WI38 (cell line): ENCODE data around the gene COX6B2.
A peak's percentile ranks its signal among the peaks of the same experiment; 100 is the strongest.

ENCODE experiments used
- H3K4me3 ChIP-seq: 2 replicates; pipeline ENCODE4 v1.5.1; 2011; ENCODE audit warnings: low read depth, mild to moderate bottlenecking, control low read depth, low read length
- TF ChIP-seq, protein P1 (sequence below): IDR thresholded peaks from 2 replicates; pipeline ENCODE4 v1.5.1; 2012; ENCODE audit warnings: low read depth, mild to moderate bottlenecking, control low read depth, low read length

The COX6B2 gene

DNA sequence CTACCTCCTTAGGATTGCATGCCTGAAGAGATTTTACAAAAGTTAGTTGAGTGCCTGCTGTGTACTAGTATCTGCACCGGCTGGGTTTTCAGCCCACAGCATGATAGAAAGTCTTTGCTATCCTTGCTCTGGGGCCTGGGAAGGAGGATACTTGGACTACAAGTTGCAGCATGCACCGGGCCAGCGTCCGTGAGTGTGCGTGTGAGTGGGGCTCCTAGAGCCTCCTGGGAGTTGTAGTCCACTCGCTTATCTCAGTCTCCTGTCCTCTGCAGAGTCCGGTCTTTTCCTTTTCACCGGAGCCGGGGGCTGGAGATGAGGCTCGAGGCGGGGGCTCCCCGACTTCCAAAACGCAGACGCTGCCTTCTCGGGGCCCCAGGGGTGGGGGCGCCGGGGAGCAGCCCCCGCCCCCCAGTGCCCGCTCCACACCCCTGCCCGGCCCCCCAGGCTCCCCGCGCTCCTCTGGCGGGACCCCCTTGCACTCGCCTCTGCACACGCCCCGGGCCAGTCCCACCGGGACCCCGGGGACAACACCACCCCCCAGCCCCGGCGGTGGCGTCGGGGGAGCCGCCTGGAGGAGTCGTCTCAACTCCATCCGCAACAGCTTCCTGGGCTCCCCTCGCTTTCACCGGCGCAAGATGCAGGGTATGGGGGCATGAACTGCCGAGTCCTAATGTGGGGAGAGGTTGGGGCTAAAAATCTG, 50.1 kb downstream of the COX6B2 start:
- H3K4me3 ChIP-seq, result no peak overlapping the region
- TF ChIP-seq, protein P1, sequence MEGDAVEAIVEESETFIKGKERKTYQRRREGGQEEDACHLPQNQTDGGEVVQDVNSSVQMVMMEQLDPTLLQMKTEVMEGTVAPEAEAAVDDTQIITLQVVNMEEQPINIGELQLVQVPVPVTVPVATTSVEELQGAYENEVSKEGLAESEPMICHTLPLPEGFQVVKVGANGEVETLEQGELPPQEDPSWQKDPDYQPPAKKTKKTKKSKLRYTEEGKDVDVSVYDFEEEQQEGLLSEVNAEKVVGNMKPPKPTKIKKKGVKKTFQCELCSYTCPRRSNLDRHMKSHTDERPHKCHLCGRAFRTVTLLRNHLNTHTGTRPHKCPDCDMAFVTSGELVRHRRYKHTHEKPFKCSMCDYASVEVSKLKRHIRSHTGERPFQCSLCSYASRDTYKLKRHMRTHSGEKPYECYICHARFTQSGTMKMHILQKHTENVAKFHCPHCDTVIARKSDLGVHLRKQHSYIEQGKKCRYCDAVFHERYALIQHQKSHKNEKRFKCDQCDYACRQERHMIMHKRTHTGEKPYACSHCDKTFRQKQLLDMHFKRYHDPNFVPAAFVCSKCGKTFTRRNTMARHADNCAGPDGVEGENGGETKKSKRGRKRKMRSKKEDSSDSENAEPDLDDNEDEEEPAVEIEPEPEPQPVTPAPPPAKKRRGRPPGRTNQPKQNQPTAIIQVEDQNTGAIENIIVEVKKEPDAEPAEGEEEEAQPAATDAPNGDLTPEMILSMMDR, result no peak

DNA sequence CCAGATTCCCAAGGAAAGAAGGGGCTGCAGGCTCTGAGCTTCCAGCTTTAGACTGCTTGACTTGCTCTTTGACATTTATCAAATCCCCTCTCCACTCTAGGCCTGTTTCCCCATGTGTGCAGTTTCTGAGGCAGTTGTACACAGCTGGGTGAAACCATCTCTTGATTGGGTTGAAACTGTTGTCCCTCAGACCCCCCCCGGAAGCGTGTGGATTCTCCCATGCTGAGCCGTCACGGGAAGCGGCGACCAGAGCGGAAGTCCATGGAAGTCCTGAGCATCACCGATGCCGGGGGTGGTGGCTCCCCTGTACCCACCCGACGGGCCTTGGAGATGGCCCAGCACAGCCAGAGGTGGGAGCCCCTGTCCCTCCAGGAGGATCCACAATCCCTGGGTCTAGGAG, 51.0 kb downstream of the COX6B2 start:
- TF ChIP-seq, protein P1, result no peak
- H3K4me3 ChIP-seq, result no peak overlapping the region

DNA sequence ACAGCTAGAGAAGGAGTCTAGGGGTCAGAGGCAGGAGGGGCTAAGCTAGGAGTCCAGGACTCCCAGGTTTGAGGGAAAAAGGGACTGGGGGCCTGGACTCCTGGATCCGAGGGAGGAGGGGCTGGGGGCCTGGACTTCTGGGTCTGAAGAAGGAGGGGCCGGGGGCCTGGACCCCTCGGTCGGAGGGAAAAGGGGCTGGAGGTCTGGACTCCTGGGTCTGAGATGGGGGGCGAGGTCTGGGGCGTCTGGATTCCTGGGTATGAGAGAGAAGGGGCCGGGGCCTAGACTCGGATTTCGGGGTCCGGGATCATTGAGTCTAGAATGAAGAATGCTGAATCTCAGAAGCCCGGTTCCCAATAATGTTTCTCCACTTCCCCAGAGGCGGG, 52.2 kb downstream of the COX6B2 start:
- H3K4me3 ChIP-seq, result no peak overlapping the region
- TF ChIP-seq, protein P1, result no peak

DNA sequence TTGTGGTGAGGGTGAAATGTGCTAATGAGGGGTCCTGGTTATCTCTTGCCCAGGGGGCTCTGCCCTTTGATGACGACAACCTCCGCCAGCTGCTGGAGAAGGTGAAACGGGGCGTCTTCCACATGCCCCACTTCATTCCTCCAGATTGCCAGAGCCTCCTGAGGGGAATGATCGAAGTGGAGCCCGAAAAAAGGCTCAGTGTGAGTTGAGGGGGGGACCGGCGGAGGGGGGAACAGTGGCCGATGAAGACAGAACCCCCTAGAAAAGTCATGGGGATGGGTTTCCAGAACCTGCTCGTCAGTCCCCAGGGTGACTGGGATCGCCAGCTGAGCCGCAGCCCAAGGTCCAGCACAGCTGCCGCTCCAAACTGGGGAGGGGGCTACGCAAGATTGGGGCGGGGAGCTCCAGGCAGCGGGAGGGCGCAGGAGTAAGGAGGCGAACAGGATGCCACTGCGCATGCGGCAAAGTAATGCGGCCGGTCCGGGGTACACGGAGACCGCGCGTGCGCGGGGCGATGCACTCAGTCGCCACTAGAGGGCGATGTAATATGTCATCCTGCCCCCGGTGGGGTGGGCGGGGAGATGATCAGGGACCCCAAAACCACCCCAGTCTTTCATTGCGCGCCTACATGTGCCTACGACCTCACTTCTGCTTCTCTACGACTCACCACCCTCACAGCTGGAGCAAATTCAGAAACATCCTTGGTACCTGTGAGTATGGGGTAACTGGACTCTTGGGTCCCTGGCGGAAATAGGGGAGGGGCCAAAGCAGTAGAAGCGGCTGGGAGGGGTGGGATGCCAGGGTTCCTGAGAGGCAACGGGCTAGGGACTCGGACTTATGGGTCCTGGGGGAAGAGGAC, 52.8 kb downstream of the COX6B2 start:
- H3K4me3 ChIP-seq, result peak overlapping the region; percentile 37; the same call in 1 of the 2 replicates
- TF ChIP-seq, protein P1, result peak; percentile 85

DNA sequence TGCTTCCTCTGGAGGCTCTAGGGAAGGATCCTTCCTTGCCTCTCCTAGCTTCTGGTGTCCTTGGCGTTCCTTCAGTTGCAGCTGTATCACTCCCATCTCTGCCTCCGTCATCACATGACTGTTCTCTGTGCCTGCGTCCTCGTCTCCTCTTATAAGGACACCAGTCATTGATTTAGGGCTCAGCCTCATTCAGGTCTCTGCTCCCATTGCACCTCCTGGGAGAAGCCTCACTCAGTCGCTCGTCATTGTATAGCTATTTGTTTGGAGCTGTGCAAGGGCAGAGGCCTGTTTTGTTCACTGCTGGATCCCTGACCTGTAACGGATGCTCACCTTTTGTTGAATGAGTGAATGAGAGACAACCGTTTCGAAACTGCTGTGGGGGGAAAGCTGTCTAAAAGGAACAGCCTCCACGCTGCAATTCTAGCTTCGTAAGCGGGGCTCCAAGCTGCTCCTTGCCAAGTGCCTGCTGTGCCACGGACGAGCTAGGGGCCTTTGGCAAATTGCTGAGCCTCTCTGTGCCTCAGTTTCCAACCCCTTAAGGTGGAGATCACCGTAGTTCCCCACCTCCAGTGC, 53.5 kb downstream of the COX6B2 start:
- TF ChIP-seq, protein P1, result no peak
- H3K4me3 ChIP-seq, result no peak overlapping the region

DNA sequence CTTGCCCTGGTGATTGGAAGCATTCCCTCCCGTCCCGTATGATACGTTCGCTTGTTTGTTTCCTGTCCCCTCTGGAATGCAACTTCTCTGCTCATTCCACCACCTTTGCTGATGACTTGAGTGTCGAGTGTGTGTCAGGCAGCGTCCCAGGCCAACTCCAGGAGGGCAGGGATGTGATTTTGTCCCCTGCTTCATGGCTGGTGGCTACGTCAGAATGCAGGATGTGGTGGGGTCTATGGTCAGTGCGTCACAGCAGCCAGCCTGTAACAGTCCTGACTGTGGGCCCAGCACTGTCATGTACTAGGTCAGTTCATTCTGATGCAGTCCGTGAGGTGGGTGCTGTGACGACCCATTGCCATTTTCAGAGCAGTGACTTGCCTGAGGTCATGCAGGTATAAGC, 54.5 kb downstream of the COX6B2 start:
- no peak overlapping the region for H3K4me3 ChIP-seq
- TF ChIP-seq, protein P1, result no peak
